GM18519 (cell line): Measurements from ENCODE around the gene MACROD1.

ENCODE experiments used
- ATAC-seq: cut with Tn5 transposase; IDR thresholded peaks from one replicate; pipeline ENCODE4 v1.9.1; 2021; ENCODE audit warnings: mild to moderate bottlenecking, moderate library complexity; ENCODE audit not compliant: unreplicated experiment, low FRiP score

MACROD1 gene

DNA sequence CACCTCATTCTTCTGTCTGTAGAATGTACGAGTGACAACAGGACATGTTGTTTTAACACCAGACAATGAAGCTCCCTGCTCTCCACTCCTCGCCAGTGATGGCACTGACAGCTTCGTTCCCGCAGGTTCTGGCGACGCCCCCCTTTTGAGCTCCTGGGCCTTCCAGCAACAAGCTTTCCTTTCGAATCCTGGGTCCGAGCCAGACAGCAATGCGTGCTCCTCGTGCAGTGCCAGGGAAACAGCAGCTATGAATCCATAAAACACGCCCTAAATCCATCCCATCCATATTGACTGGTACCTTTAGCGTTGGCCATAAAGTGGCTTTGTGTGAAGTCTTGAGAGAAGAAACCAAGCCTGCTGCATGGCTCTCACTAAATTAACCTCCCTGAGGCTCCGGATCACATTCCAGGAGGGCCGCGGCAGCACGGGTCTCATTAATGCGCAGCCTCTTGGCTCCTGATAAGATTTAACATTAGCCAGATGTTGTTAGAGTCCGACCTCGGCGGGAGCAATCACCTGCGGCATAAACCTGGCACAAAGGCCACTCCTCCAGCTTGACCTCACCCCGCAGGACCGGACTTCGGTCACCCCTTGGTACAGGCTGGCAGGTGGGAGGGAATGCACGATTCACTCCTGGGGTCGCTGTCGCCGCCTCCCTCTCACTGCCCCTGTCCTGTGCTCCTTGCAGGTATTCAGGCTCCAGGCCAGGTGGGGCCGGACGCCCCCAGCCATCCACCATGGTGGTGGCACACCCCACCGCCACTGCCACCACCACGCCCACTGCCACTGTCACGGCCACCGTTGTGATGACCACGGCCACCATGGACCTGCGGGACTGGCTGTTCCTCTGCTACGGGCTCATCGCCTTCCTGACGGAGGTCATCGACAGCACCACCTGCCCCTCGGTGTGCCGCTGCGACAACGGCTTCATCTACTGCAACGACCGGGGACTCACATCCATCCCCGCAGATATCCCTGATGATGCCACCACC, 50.1 kb downstream of the MACROD1 start:
- ATAC-seq: no peak

DNA sequence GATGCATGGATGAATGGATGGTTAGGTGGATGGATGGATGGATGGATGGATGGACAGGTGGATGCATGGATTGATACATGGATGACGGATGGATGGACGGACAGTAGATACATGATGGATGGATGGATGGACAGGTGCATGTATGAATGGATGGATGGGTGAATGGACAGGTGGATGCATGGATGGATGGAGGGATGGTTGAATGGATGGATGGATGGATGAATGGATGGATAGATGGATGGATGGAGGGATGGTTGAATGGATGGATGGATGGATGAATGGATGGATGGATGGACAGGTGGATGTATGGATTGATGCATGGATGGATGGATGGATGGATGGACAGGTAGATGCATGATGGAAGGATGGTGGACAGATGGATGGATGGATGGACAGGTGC, 51.7 kb downstream of the MACROD1 start:
- no peak for ATAC-seq

DNA sequence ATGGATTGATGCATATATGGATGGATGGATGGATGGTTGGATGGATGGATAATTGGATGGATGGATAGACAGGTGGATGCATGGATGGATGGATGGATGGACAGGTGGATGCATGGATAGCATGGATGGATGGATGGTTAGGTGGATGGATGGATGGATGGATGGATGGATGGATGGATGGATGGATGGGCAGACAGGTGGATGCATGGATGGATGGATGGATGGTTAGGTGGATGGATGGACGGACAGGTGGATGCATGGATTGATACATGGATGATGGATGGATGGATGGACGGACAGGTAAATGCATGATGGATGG, 52.5 kb downstream of the MACROD1 start:
- ATAC-seq: no peak

DNA sequence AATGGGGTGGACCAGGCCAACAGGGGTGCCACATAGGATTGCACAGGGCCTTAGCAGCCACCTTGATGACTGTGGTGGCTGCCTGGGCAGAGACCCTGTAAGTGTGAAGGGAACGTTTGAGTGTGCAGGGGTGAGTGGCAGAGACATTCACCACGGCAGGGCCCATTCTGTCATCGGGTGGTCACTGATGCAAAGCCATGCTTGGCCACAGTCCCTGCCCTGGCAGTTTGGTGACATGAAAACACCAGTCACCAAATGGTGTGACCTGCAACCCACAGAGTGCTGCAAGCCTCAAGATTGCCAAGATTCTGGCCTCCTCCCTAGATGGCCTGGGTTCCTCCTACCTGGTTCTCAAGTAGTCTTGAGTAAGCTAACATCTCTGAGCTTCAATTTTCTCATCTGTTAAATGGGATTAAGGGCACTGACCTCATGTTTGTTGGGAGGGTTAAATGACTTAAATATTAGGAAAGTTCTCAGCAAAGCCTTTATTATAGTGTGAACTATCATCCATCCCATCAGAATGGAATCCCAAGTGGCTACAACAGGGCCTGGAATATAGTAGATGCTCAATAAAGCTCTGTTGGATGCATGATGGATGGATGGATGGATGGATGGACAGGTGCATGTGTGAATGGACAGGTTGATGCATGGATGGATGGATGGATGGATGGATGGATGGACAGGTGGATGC, 53.0 kb downstream of the MACROD1 start:
- ATAC-seq: no peak

DNA sequence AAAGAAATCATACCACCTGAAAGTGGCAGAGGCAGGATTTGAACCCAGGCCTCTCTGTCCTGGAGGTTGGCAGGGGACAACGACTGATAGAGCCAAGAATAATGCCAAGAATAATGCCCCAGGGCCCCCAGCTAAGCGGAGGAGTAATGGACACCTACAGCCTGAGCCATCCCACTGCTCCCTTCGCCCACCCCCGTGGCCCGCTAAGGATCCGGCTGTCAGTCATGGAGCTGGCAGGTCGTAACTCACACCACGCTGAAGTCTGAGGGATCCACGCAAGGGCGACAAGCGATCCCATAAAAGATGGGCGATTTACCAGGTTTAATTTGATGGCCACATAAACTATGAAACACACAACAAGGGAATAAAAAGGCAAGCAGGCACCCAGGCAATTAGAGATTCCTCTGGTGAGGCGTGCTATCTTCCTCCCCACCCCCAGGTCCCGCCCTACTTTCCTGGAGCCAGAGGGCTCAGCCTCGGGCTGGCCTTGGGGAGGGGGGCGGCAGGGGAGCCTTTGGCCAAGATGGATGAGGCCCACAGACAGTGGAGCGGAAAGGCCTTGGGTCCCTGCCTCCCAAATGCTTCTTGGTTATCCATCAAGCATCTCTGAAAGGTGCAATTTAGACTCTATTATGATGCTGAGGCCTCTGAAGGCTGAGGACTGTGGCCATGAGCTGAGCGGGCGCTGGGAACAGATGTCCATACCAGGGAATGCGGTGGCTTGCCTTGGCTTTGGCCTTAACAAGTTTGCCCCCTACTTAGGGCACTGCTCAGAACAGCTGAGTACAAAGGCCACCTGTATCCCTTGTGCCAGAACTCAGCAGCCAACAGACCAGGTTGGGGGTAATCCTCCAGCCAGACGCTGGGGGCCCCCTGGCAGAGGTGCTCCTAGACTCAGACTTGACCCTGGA, 55.2 kb downstream of the MACROD1 start:
- no peak for ATAC-seq

DNA sequence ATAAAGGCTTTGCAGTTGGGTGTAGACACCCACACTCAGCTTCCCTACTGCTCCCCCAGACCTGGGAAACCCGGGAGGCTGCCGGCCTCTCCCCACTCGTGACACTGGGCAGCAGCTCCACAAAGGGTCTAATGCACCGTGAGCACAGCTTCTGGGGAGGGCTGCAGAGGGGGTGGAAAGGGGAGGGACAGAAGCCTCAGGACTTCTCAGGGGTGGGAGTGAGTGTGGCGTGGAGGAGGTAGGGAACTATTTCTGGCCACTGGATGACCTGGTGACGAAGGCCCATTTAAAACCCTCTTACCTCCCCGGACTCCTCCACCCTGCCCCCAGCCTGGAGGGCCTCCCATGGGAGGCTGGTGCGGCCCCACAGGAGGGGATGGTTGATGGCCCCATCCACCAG, 56.6 kb downstream of the MACROD1 start:
- ATAC-seq: no peak

DNA sequence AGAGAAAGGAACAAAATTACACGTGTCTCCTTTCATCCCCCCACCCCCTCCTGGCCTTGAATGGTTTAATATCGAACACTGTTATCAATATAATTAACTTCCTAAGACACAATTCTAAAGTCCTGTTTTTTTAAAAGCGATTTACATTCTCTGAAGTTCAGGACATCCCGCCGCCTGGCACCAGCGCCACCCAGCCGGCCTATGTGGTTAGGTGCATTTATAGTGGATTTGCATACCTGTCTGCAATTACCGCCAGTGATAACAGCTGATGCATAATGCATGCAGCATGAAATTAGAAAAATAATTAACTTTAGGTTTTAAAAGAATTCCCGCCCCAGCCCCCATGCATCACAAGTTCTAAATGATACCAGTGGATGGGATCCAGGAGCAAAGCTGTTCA, 58.6 kb downstream of the MACROD1 start:
- ATAC-seq: no peak

DNA sequence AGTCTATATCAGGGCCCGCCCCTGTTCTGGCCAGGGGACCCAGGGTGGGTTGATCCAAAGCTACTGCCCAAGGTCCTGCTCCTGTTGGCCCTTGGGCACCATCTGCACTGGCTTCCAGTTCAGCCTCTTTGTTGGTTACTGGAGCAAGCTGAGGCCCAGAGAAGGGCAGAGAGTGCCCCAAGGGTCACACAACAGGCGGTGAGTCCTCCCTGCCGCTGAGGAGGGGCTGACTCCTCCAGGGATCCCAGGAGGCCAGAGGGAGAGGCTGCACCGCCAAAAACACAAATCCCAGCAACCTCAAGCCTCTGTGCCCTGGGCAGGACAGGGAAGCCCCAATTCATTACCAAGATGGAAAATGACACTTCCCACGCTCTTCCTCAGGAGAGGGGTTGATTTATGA, 61.3 kb downstream of the MACROD1 start:
- ATAC-seq: no peak

DNA sequence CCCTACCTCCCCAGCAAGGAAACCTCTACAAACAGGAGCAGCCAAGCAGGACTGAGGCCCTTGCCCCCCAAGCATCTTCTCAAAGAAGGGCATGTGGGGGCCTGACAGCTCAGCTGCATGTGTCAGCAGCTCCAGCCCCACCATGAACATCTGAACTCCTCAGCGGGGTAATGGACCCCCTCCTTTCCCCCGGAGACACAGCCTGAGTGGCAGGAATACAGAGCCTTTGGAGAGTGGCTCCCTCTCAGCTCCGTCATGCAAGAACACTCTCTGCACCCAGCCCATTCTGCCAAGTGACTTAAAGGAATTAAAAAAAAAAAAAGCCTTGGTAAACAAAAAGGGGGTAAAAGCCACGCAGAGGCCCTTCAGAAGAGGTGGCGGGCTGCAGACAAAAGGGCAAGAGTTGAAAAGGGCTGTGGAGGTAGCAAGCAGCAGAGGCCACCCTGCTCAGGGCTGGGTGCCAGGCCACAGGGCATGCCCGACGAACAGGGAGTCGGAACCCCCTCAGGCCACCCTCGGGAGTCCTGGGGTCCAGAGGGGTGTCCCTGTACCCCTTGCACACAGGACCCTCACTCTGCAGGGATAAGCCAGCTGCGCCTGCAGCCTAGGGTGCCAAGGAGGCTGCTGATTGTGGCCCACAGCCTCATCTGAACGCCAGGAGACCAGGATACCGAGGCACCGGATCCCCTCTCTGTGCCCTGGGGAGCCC, 62.5 kb downstream of the MACROD1 start:
- ATAC-seq: no peak

DNA sequence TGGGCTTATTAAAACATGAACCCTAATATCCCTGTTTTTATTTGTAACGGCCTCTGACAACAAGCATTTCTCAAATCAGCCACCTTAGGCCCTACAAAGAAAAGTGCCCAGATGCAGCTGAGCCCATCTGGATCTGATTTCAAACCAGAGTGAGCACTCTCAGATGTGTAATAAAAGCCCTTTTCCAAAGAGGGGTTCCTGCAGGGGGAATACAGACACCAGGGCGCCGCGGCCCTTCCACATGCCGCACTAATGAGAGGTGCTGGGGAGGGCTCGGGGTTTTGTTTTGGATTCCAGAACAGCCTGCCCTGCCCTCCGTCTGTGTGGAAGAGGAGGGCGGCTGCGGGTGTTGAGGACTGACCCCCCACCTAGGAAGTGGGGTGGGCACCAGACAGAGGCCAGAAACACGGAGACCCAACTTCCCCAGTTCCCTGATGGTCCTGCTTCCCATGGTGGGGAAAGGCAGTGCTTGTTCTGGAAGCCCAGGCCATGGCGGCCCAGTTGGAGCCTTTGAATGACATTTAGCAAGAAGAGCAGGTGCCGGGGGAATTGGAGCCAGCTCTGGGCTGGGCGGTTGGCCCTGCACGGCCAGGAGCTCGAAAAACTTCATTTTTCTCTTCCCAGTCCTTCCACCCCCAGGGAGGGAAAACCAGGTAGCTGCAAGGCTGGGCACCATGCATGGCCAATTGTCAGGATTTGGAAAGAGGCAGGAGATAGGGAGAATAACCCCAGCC, 63.7 kb downstream of the MACROD1 start:
- ATAC-seq: no peak

DNA sequence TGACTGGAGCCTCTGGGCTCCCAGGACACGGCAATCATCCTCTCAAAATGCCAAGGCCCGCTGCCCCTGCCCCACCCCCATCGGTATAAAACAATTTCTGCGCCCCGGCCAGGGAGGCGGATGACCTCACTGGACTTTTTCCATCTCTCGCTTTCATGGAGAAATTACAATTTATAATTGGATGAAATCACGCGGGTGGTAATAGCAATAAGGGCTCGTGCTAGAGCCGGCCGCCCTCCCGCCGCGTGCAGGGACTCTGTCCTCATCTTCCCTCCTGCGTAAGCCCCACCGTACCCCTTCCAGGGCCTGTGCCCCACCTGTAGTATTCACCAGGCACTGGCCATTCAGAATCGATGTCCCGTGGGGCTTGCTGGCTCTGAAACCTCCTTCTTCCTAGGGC, 64.5 kb downstream of the MACROD1 start:
- ATAC-seq: no peak

DNA sequence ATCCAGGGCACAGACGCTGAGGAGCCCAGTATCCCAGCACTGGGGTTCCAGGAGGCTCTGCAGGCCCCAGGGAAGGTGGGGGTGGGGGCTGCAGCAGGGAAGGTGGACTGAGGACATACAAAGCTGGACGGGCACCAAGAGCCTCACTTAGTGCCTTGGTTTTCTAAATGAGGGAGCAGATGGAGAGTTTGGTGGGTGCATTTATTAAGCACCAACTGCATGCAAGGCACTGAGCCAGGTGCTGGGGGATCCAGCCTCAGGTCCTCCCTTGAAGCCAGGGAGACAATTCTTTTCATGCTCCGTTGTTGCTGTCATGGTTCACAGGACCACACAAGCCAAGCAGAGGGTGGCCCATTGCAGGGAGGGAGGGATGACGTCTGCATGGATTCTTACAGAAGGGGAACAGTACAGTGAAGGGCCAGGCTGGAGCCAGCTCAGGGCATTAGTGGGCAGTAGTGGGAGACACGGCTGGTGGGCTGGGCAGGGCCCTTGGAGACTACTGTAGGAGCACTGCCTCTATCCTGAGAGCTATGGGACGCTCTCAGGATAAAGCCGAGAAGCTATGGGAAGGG, 65.0 kb downstream of the MACROD1 start:
- ATAC-seq: no peak

DNA sequence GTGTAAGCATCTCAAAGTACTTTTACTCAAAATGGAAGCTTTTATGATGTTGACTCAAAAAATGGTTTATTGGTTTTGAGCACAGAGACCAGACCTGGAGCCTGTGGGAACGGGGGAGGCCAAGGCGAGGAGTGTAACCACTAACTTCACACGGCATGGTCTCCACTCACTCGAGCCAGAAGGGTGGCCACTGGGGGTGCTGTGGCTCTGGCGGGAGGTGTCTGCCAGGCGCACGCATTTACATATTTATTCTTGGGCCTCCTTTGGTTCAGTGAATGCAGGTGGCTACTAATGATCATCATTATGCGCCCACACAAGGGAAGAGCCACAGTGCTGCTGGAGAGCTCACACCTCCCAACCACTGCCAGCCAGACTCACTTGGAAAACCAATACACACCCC, 65.6 kb downstream of the MACROD1 start:
- no peak for ATAC-seq

DNA sequence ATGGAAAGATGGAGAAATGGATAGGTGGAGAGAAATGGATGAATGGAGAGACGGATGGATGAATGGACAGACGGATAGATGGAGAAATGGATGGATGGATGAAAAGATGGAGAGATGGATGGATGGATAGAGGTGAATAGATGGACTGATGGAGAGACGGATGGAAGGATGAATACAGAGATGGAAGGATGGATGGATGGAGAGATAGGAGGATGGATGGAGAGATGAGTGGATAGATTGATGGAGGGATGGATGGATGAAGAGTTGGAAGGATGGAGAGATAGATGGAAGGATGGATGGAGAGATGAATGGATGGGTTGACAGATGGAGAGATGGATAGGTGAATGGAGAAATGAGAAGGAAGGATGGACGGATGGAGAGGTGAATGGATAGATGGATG, 66.5 kb downstream of the MACROD1 start:
- ATAC-seq: no peak

DNA sequence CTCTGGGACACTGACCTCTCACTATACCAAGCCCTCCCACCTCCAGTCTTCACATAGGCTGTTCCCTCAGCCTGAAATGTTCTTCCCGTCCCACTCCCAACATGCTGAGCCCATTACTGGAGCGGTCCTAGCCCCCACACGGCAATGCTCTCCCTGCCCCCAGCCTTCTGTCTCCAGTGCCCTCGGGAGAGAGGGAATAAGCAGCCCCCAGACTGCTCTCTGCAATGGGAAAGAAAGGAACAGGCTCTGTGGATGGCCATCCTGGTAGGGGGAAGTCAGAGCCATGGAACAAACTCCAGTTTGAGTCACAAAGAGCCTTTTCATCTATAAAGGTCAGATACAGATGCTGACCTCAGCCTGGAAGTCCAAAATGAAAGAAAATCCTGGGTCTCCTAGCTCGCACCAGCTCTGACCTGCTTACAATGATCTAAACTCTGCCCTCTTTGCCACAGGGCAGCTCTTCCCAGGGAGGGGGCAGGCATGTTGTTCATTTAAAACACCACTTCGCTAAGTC, 67.5 kb downstream of the MACROD1 start:
- no peak for ATAC-seq

DNA sequence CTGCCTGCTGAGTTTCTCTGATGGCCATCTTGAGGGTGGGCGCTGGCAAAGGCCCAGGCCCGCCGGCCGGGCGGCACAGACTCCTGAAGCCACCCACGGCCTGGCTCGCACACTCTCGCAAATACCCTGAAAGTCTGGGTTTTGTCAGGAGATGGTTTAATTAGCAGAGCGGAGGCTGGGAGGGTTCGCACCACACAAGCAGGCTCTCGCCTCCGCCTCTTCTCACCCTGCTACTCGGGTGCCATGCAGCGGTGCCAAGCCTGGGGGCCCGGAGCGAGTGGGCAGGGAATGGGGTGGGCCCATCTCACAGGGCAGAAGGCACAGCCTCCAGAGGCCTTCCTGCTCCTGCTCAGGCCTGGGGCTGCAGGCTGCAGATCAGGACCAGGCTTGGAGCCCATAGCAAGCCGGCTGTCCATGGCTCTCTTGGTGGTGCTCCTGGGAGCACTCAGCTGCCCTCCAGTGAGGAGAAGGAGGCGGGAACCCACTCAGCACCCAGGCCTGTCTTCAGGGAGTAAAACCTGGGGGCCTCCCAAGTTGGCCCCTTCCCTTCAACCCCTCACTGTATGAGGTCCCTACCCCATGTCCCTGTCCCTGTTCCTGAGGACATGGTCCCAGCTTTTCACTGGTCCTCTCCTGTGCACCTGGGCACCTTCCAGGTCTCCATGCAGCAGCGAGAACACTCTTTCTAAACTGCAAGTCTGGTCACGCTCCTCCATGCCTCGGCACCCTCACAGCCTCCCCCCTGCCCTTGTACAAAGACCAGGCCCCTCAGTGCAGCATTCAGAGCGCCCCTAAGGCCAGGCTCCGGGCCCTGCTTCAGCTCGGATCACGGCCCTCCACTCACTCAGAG, 68.2 kb downstream of the MACROD1 start:
- no peak for ATAC-seq

DNA sequence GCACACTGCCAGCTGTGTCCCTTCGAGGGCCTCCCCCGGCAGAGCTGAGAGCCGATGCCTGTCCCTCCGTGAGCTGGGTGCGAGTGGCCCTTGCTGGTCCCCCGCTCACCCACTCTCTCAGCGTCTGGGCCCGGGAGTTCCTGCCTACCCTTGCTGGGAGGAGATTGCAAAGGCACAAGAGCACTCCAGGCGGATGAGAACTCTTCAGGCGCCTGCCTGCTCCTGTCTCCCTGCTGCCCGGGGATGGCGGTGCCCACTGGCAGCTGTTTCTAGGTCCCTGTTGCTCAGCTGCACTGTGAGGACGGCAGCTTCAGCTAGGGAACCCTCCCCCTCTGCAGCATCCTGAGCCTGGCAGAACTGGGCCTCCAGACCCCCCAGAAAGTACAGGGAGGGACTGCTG, 69.1 kb downstream of the MACROD1 start:
- no peak for ATAC-seq

DNA sequence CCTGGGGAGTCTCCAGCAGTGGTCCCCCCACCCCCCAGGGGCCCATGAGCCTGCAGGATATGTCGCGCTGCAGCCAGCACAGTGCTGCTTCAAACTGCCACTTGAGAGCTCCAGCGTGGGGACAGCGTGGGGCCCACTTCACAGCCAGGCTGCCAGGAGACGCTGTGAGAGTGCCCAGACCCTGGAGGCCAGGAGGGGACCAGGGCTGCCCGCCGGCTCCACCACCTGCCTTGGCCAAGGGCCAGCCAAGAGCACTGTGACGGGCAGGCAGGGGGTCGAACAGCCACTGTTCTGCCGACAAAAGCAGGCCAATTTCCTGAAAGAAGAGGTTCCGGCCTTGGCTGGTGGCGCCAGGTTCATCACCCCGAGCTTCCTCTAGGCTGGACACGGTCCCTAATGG, 70.0 kb downstream of the MACROD1 start:
- ATAC-seq: no peak
